SJCRH30 (cell line): Measurements from ENCODE around the gene DKK1. TPM values are rescaled to one million over a fixed set of nuclear protein-coding genes. Genes with fewer than 3 reads are reported as not detected.

Experiments
- DNase-seq, 2 experiments: peaks; one replicate each; pipeline ENCODE4 v3.0.0-alpha.2; 2015 to 2020
- H3K27ac ChIP-seq: fragments of 250-450 bp; sonication (Bioruptor Pico); 2 replicates; pipeline ENCODE4 v1.5.1; 2020; ENCODE audit warnings: mild to moderate bottlenecking, moderate library complexity
- H3K27me3 ChIP-seq: fragments of 250-450 bp; sonication (Bioruptor Pico); 2 replicates; pipeline ENCODE4 v1.5.1; 2020; ENCODE audit warnings: mild to moderate bottlenecking, moderate library complexity
- H3K36me3 ChIP-seq: fragments of 250-450 bp; sonication (Bioruptor Pico); 2 replicates; pipeline ENCODE4 v1.5.1; 2020; ENCODE audit warnings: mild to moderate bottlenecking, moderate library complexity
- H3K4me1 ChIP-seq: fragments of 250-450 bp; sonication (Bioruptor Pico); 2 replicates; pipeline ENCODE4 v1.5.1; 2020; ENCODE audit warnings: mild to moderate bottlenecking, moderate library complexity
- H3K4me3 ChIP-seq: fragments of 250-450 bp; sonication (Bioruptor Pico); 2 replicates; pipeline ENCODE4 v1.5.1; 2020; ENCODE audit warnings: mild to moderate bottlenecking, moderate library complexity
- H3K9me3 ChIP-seq: fragments of 250-450 bp; sonication (Bioruptor Pico); replicated peaks from 2 replicates; pipeline ENCODE4 v1.5.1; 2020; ENCODE audit warnings: mild to moderate bottlenecking, moderate library complexity
- total RNA-seq: library from RNA; depleted of rRNA; stranded (reverse); fragments of >200 nt; shearing (Covaris generic); gene quantifications from 2 replicates; pipeline ENCODE4 v1.2.3, GENCODE V29; 2014; rRNA removed

DKK1 gene
- 0.38 and 0.56 TPM in 2 replicates for total RNA-seq

GRCh38 chr10:52313933-52314821 lies at the start of gene DKK1:
Gene DKK1 (plus strand): TSS chr10:52314281. CDS start chr10:52314435, 154 bp downstream.
- DNase-seq: peak; percentile 20 to 22
- Histone ChIP-seq H3K27ac (no peak within 1 kb of the TSS), H3K4me1 (peaks cover 23% of the 10 kb centered on the region), H3K27me3 (no peaks in the 10 kb centered on the region), H3K4me3 (peak within 1 kb of the TSS; percentile 50), H3K9me3 (no peaks in the 10 kb centered on the region), H3K36me3 (no peaks in the 10 kb centered on the region)

- no peak overlapping the region for H3K27ac ChIP-seq
- no peaks in the 10 kb centered on the region for H3K36me3 ChIP-seq
- no peak overlapping the region for H3K4me3 ChIP-seq
- no peak for DNase-seq
- H3K27me3 ChIP-seq: no peaks in the 10 kb centered on the region
- no peaks in the 10 kb centered on the region for H3K4me1 ChIP-seq
- H3K9me3 ChIP-seq: no peaks in the 10 kb centered on the region
These were observed 48.8 kb upstream of the DKK1 start for GRCh38 chr10:52265131-52265926.

GRCh38 chr10:52266858-52267257 lies 47.2 kb upstream of the DKK1 start:
- no peak for DNase-seq
- no peaks in the 10 kb centered on the region for H3K9me3 ChIP-seq
- no peaks in the 10 kb centered on the region for H3K36me3 ChIP-seq

GRCh38 chr10:52268790-52269189 lies 45.3 kb upstream of the DKK1 start:
- Histone ChIP-seq H3K9me3 (no peaks in the 10 kb centered on the region), H3K27ac (no peak overlapping the region), H3K27me3 (no peaks in the 10 kb centered on the region), H3K4me1 (no peaks in the 10 kb centered on the region), H3K36me3 (no peaks in the 10 kb centered on the region), H3K4me3 (no peak overlapping the region)
- DNase-seq: no peak

More at GRCh38 chr10:52266858-52267257, 47.2 kb upstream of the DKK1 start:
- Histone ChIP-seq H3K27ac (no peak overlapping the region), H3K27me3 (no peaks in the 10 kb centered on the region), H3K4me3 (no peak overlapping the region), H3K4me1 (no peaks in the 10 kb centered on the region)

- Histone ChIP-seq H3K27ac (no peak overlapping the region), H3K36me3 (no peaks in the 10 kb centered on the region), H3K4me1 (no peaks in the 10 kb centered on the region), H3K4me3 (no peak overlapping the region), H3K9me3 (no peaks in the 10 kb centered on the region), H3K27me3 (no peaks in the 10 kb centered on the region)
- no peak for DNase-seq
These were observed 44.8 kb upstream of the DKK1 start for GRCh38 chr10:52269233-52269632.

- no peak overlapping the region for H3K27ac ChIP-seq
- H3K27me3 ChIP-seq: no peaks in the 10 kb centered on the region
- H3K4me3 ChIP-seq: no peak overlapping the region
- no peak for DNase-seq
- peaks cover 6% of the 10 kb centered on the region; the same call in 1 of the 2 replicates for H3K9me3 ChIP-seq
- H3K4me1 ChIP-seq: no peaks in the 10 kb centered on the region
- no peaks in the 10 kb centered on the region for H3K36me3 ChIP-seq
These were observed 37.9 kb upstream of the DKK1 start for GRCh38 chr10:52276163-52276562.

- DNase-seq: no peak
These were observed 37.1 kb upstream of the DKK1 start for GRCh38 chr10:52276986-52277385.

GRCh38 chr10:52279546-52279945 lies 34.5 kb upstream of the DKK1 start:
- Histone ChIP-seq H3K4me1 (no peaks in the 10 kb centered on the region), H3K4me3 (no peak overlapping the region), H3K27me3 (no peaks in the 10 kb centered on the region), H3K9me3 (peaks cover 6% of the 10 kb centered on the region; the same call in 1 of the 2 replicates), H3K36me3 (no peaks in the 10 kb centered on the region), H3K27ac (no peak overlapping the region)
- no peak for DNase-seq

More at GRCh38 chr10:52276986-52277385, 37.1 kb upstream of the DKK1 start:
- H3K27ac ChIP-seq: no peak overlapping the region
- H3K9me3 ChIP-seq: peaks cover 6% of the 10 kb centered on the region; the same call in 1 of the 2 replicates
- no peak overlapping the region for H3K4me3 ChIP-seq
- no peaks in the 10 kb centered on the region for H3K36me3 ChIP-seq
- no peaks in the 10 kb centered on the region for H3K27me3 ChIP-seq
- H3K4me1 ChIP-seq: no peaks in the 10 kb centered on the region

GRCh38 chr10:52280051-52280450 lies 34.0 kb upstream of the DKK1 start:
- peaks cover 6% of the 10 kb centered on the region; the same call in 1 of the 2 replicates for H3K9me3 ChIP-seq
- no peak for DNase-seq
- no peaks in the 10 kb centered on the region for H3K4me1 ChIP-seq
- H3K27me3 ChIP-seq: no peaks in the 10 kb centered on the region
- H3K4me3 ChIP-seq: no peak overlapping the region
- no peaks in the 10 kb centered on the region for H3K36me3 ChIP-seq
- H3K27ac ChIP-seq: no peak overlapping the region

GRCh38 chr10:52283174-52283573 lies 30.9 kb upstream of the DKK1 start:
- DNase-seq: no peak
- H3K27me3 ChIP-seq: no peaks in the 10 kb centered on the region
- no peaks in the 10 kb centered on the region for H3K36me3 ChIP-seq
- H3K9me3 ChIP-seq: peaks cover under 1% of the 10 kb centered on the region; the same call in 1 of the 2 replicates
- no peaks in the 10 kb centered on the region for H3K4me1 ChIP-seq
- H3K27ac ChIP-seq: no peak overlapping the region
- H3K4me3 ChIP-seq: no peak overlapping the region

- H3K4me3 ChIP-seq: no peak overlapping the region
- no peaks in the 10 kb centered on the region for H3K4me1 ChIP-seq
- no peak for DNase-seq
- H3K27ac ChIP-seq: no peak overlapping the region
- H3K36me3 ChIP-seq: no peaks in the 10 kb centered on the region
- no peaks in the 10 kb centered on the region for H3K27me3 ChIP-seq
- H3K9me3 ChIP-seq: no peaks in the 10 kb centered on the region
These were observed 29.6 kb upstream of the DKK1 start for GRCh38 chr10:52284416-52285013.

GRCh38 chr10:52287866-52288265 lies 26.2 kb upstream of the DKK1 start:
- no peak overlapping the region for H3K27ac ChIP-seq
- DNase-seq: no peak

GRCh38 chr10:52297747-52298146 lies 16.3 kb upstream of the DKK1 start:
- Histone ChIP-seq H3K9me3 (no peaks in the 10 kb centered on the region), H3K4me1 (no peaks in the 10 kb centered on the region), H3K36me3 (no peaks in the 10 kb centered on the region), H3K27ac (no peak overlapping the region), H3K27me3 (no peaks in the 10 kb centered on the region), H3K4me3 (no peak overlapping the region)
- DNase-seq: no peak

More at GRCh38 chr10:52287866-52288265, 26.2 kb upstream of the DKK1 start:
- Histone ChIP-seq H3K9me3 (no peaks in the 10 kb centered on the region), H3K4me1 (no peaks in the 10 kb centered on the region), H3K4me3 (no peak overlapping the region), H3K36me3 (no peaks in the 10 kb centered on the region), H3K27me3 (no peaks in the 10 kb centered on the region)

GRCh38 chr10:52300599-52301277 lies 13.3 kb upstream of the DKK1 start:
- Histone ChIP-seq H3K4me3 (no peak overlapping the region), H3K27ac (no peak overlapping the region)

More at GRCh38 chr10:52300599-52301277, 13.3 kb upstream of the DKK1 start:
- no peaks in the 10 kb centered on the region for H3K27me3 ChIP-seq
- no peaks in the 10 kb centered on the region for H3K36me3 ChIP-seq
- H3K4me1 ChIP-seq: no peaks in the 10 kb centered on the region
- no peaks in the 10 kb centered on the region for H3K9me3 ChIP-seq
- no peak for DNase-seq
